ENCODE results near the gene PICK1.

Gene PICK1

GRCh38 chr22:38062791-38063190 is 5.6 kb downstream of the PICK1 start:
- peaks cover 50% of the 10 kb centered on the region for H3K36me3 ChIP-seq
- H3K4me3 ChIP-seq (ENCODE audit: low read depth, low read length) = no peak overlapping the region
- DNase-seq = no peak
- H3K27me3 ChIP-seq (ENCODE audit: insufficient read depth, low read depth, severe bottlenecking) = no peaks in the 10 kb centered on the region
- no peaks in the 10 kb centered on the region for H3K9me3 ChIP-seq (ENCODE audit: severe bottlenecking)
- H3K27ac ChIP-seq = no peak overlapping the region
- TF ChIP-seq, protein P1, sequence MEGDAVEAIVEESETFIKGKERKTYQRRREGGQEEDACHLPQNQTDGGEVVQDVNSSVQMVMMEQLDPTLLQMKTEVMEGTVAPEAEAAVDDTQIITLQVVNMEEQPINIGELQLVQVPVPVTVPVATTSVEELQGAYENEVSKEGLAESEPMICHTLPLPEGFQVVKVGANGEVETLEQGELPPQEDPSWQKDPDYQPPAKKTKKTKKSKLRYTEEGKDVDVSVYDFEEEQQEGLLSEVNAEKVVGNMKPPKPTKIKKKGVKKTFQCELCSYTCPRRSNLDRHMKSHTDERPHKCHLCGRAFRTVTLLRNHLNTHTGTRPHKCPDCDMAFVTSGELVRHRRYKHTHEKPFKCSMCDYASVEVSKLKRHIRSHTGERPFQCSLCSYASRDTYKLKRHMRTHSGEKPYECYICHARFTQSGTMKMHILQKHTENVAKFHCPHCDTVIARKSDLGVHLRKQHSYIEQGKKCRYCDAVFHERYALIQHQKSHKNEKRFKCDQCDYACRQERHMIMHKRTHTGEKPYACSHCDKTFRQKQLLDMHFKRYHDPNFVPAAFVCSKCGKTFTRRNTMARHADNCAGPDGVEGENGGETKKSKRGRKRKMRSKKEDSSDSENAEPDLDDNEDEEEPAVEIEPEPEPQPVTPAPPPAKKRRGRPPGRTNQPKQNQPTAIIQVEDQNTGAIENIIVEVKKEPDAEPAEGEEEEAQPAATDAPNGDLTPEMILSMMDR (IDR thresholded peaks at IDR 0.05; ENCODE audit: low read depth, low read length) = no peak

DNA sequence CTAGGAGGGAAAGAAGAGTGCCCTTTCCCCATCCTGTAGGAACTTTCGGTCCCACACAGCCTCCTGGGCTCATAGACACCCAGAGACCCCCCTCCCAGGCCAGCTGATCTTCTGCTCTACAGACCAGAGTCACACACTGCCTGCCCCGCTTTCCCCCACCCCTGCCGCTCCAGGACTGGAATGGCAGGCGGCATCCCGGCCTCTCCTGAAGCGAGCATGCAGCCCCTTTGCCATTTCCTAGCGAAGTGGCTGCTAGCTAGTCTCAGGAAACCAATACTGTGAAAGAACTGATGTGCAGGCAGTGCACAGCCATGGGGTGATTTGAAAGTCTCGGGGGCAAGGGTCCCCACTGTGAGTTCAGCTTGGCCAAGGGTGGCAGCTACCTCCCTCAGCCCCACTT is 8.3 kb downstream of the PICK1 start:
- no peak overlapping the region; the same call in 1 of the 2 replicates for H3K27ac ChIP-seq
- TF ChIP-seq, protein P1 (IDR thresholded peaks at IDR 0.05; ENCODE audit: low read depth, low read length) = no peak
- H3K9me3 ChIP-seq (ENCODE audit: severe bottlenecking) = no peaks in the 10 kb centered on the region
- H3K36me3 ChIP-seq = peaks cover 45% of the 10 kb centered on the region
- H3K4me3 ChIP-seq (ENCODE audit: low read depth, low read length) = no peak overlapping the region
- no peak for DNase-seq
- no peaks in the 10 kb centered on the region for H3K27me3 ChIP-seq (ENCODE audit: insufficient read depth, low read depth, severe bottlenecking)

- TF ChIP-seq, protein P1 (IDR thresholded peaks at IDR 0.05; ENCODE audit: low read depth, low read length) = peak; percentile 40; the same call in 1 of the 2 replicates
- Histone ChIP-seq H3K27me3 (ENCODE audit: insufficient read depth, low read depth, severe bottlenecking) (no peaks in the 10 kb centered on the region), H3K36me3 (peaks cover 43% of the 10 kb centered on the region), H3K9me3 (ENCODE audit: severe bottlenecking) (no peaks in the 10 kb centered on the region), H3K27ac (peak overlapping the region; percentile 60), H3K4me3 (ENCODE audit: low read depth, low read length) (no peak overlapping the region)
- no peak for DNase-seq
These were observed 9.3 kb downstream of the PICK1 start for GRCh38 chr22:38066381-38067027.

GRCh38 chr22:38067028-38067415 is 9.8 kb downstream of the PICK1 start:
- no peaks in the 10 kb centered on the region for H3K9me3 ChIP-seq (ENCODE audit: severe bottlenecking)
- H3K27me3 ChIP-seq (ENCODE audit: insufficient read depth, low read depth, severe bottlenecking) = no peaks in the 10 kb centered on the region
- peak overlapping the region; percentile 60 for H3K27ac ChIP-seq
- H3K4me3 ChIP-seq (ENCODE audit: low read depth, low read length) = no peak overlapping the region
- peak; percentile 53 for DNase-seq
- TF ChIP-seq, protein P1 (IDR thresholded peaks at IDR 0.05; ENCODE audit: low read depth, low read length) = no peak
- H3K36me3 ChIP-seq = peaks cover 45% of the 10 kb centered on the region

- no peak for DNase-seq
- Histone ChIP-seq H3K27ac (no peak overlapping the region), H3K9me3 (ENCODE audit: severe bottlenecking) (no peaks in the 10 kb centered on the region), H3K4me3 (ENCODE audit: low read depth, low read length) (no peak overlapping the region), H3K27me3 (ENCODE audit: insufficient read depth, low read depth, severe bottlenecking) (no peaks in the 10 kb centered on the region), H3K36me3 (peaks cover 50% of the 10 kb centered on the region)
- TF ChIP-seq, protein P1 (IDR thresholded peaks at IDR 0.05; ENCODE audit: low read depth, low read length) = no peak
These were observed 10.7 kb downstream of the PICK1 start for GRCh38 chr22:38067761-38068360.

Data from WERI-Rb-1 (cell line).